Neural crest cell (in vitro differentiated cells): ENCODE results near the gene SH3GL3. TPM values are rescaled to one million over a fixed set of nuclear protein-coding genes. Genes with fewer than 3 reads are reported as not detected.

Experiments used
- DNase-seq: peaks from one replicate; pipeline ENCODE4 v3.0.0; 2021; ENCODE audit warnings: low read depth, mixed read lengths, low spot score
- H3K27ac Mint-ChIP-seq: one replicate; pipeline ENCODE4 v1.8.0; 2021; ENCODE audit warnings: mild to moderate bottlenecking, mixed read lengths; ENCODE audit not compliant: unreplicated experiment
- H3K27me3 Mint-ChIP-seq: 2 replicates; pipeline ENCODE4 v1.8.0; 2021; ENCODE audit warnings: low read depth, mild to moderate bottlenecking, mixed read lengths
- H3K36me3 Mint-ChIP-seq: 2 replicates; pipeline ENCODE4 v1.8.0; 2021; ENCODE audit warnings: low read depth, mild to moderate bottlenecking, mixed read lengths
- H3K4me1 Mint-ChIP-seq: 2 replicates; pipeline ENCODE4 v1.8.0; 2021; ENCODE audit warnings: mixed read lengths
- H3K4me3 Mint-ChIP-seq: one replicate; pipeline ENCODE4 v1.8.0; 2021; ENCODE audit warnings: mild to moderate bottlenecking, mixed read lengths
- H3K9me3 Mint-ChIP-seq: 2 replicates; pipeline ENCODE4 v1.8.0; 2021; ENCODE audit warnings: mixed read lengths
- CTCF ChIP-seq: fragments of 200-600 bp; sonication (generic); conservative IDR thresholded peaks from 2 replicates; pipeline ENCODE4 v1.5.0; 2021; ENCODE audit warnings: antibody characterized with exemption, mild to moderate bottlenecking
- total RNA-seq: library from RNA; stranded (reverse); gene quantifications from 2 replicates; pipeline ENCODE4 v1.2.1, GENCODE V29; 2021

SH3GL3 gene
- total RNA-seq, 1 donor from 2014 or later = 1.4 TPM

GRCh38 chr15:83559310-83559966 lies 112.3 kb downstream of the SH3GL3 start:
- peak; percentile 64 for DNase-seq
- Mint-ChIP-seq H3K36me3 (no peaks in the 10 kb centered on the region), H3K4me3 (no peak overlapping the region), H3K9me3 (no peaks in the 10 kb centered on the region), H3K27me3 (peaks cover 11% of the 10 kb centered on the region), H3K4me1 (no peaks in the 10 kb centered on the region), H3K27ac (no peak overlapping the region)
- TF ChIP-seq CTCF = peak; percentile 88

- TF ChIP-seq CTCF = no peak
- Mint-ChIP-seq H3K27me3 (peaks cover 13% of the 10 kb centered on the region), H3K36me3 (no peaks in the 10 kb centered on the region), H3K4me1 (no peaks in the 10 kb centered on the region), H3K27ac (no peak overlapping the region), H3K9me3 (no peaks in the 10 kb centered on the region), H3K4me3 (no peak overlapping the region)
- no peak for DNase-seq
Observed at GRCh38 chr15:83561661-83562060, 114.5 kb downstream of the SH3GL3 start.

GRCh38 chr15:83565138-83565537 lies 118.0 kb downstream of the SH3GL3 start:
- peaks cover 13% of the 10 kb centered on the region for H3K27me3 Mint-ChIP-seq
- no peak for TF ChIP-seq CTCF
- no peak overlapping the region for H3K27ac Mint-ChIP-seq
- no peaks in the 10 kb centered on the region for H3K36me3 Mint-ChIP-seq
- DNase-seq = no peak
- no peaks in the 10 kb centered on the region for H3K9me3 Mint-ChIP-seq
- no peaks in the 10 kb centered on the region for H3K4me1 Mint-ChIP-seq
- H3K4me3 Mint-ChIP-seq = no peak overlapping the region

- peak; percentile 25 for DNase-seq
Observed at GRCh38 chr15:83565553-83566159, 118.5 kb downstream of the SH3GL3 start.

GRCh38 chr15:83567318-83567717 lies 120.2 kb downstream of the SH3GL3 start:
- TF ChIP-seq CTCF = no peak
- H3K36me3 Mint-ChIP-seq = no peaks in the 10 kb centered on the region
- DNase-seq = no peak
- no peak overlapping the region for H3K4me3 Mint-ChIP-seq
- H3K27ac Mint-ChIP-seq = no peak overlapping the region
- H3K27me3 Mint-ChIP-seq = peaks cover 13% of the 10 kb centered on the region
- no peaks in the 10 kb centered on the region for H3K9me3 Mint-ChIP-seq
- H3K4me1 Mint-ChIP-seq = no peaks in the 10 kb centered on the region

More at GRCh38 chr15:83565553-83566159, 118.5 kb downstream of the SH3GL3 start:
- Mint-ChIP-seq H3K27ac (no peak overlapping the region), H3K36me3 (no peaks in the 10 kb centered on the region), H3K4me3 (no peak overlapping the region), H3K4me1 (no peaks in the 10 kb centered on the region), H3K27me3 (peaks cover 13% of the 10 kb centered on the region), H3K9me3 (no peaks in the 10 kb centered on the region)
- TF ChIP-seq CTCF = peak; percentile 81
